ENCODE results near the gene ADAMTS12.
"Not testable (repeated sequence)": the region's sequence is repeated elsewhere in the genome, so short reads cannot be mapped to it uniquely, and the experiment has no call there.

The ADAMTS12 gene

GRCh38 chr5:33905381-33905780, 13.6 kb upstream of the ADAMTS12 start:
- DNase-seq = no peak

DNA sequence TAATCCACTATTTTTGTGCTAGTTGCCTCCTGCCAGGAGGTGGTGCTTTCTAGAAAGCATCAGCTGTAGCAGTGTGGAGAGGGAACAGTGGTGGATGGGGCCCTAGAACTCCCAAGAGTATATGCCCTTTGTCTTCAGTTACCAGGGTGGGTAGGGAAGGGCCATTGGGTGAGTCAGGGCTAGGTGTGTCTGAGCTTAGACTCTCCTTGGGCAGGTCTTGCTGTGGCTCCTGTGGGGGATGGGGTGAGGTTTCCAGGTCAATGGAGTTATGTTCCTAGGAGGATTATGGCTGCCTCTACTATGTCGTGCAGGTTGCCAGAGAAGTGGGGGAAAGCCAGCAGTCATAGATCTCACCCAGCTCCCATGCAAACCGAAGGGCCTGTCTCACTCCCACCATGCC, 11.3 kb upstream of the ADAMTS12 start:
- DNase-seq = no peak

DNA sequence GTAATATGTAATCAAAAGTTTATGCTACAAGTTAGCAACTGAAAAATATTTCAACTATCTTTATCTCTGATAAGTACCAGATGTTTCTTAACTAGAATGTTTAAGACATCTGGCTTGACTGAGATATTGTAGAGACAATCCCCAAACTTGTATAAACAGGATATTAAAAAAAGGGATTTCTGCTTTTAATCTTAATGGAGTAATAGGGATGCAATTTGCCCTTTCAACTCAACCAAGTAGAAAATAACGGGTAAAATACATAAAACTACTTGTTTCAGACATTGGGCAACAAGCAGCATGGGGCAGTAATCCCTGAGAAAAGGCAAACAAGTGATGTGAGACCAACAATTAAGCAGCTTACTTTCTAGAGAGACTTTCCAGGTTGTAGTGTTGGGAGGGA, 9.4 kb upstream of the ADAMTS12 start:
- no peak for DNase-seq

- no peak for DNase-seq
Measured at GRCh38 chr5:33894566-33894965, 2.8 kb upstream of the ADAMTS12 start.

DNA sequence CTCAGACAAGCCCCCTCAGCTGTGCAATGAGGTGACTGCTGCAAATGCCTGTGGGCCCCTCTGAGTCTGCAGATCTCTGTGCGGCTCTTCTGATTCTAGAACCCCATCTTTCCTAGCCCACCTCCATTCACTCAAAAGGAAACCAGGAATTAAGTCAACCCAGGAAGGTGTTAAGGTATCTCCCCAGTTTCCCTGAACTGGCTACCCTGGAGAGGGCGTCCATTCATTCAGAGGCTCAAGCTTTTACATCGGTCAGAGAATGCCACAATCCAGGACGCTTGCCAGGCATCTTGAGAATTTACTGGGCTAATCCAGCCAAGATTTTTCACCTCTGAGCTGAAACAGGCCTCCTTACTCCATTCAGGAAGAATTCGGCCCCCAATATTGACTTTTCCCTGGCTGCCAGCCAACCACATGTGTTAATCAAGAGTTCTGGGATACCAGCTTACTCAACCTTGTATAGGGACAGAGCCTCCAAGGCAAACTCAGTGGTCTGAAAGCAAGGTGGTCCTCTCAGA, 889 bp upstream of the ADAMTS12 start:
- no peak for DNase-seq

DNA sequence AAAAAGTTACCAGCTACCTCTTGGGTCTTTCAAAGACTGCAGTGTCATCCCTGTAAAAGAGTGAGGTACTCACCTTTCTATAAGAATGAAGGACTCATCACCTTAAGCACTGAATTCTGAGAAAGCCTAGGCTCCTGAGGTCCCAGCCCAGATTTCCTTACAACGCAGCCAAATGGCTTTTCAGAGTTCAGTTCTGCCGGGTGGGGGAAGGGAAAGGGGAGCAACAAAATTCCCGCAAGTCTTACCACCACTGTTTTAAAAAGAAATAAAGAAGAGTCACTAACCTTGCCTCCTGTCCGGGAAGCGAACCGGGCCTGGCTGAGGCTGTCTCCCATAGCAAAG, 373 bp downstream of the ADAMTS12 start:
- DNase-seq = no peak

- DNase-seq = no peak
Measured at GRCh38 chr5:33890131-33891032, 1.4 kb downstream of the ADAMTS12 start.

DNA sequence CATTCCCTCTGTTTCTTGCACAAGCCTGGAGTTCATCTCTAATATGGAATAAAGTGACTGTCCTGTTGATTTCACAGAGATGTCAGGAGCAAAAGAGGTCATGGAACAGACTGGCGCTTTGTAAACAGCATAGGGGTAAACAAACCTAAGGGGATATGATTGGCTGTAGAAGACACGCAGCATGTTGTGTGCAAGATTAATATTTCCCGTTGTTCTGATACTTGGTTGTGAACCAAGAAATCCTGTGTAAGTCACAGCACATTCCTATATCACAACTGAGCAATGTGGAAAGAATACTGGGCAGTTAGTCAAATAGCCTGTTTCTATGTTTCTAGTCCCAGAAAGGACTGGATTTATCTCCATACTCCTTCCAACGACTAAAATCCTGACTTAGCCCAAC, 3.2 kb downstream of the ADAMTS12 start:
- DNase-seq = no peak

- no peak for DNase-seq
Measured at GRCh38 chr5:33887268-33887667, 4.5 kb downstream of the ADAMTS12 start.

- no peak for DNase-seq
Measured at GRCh38 chr5:33886283-33886682, 5.5 kb downstream of the ADAMTS12 start.

DNA sequence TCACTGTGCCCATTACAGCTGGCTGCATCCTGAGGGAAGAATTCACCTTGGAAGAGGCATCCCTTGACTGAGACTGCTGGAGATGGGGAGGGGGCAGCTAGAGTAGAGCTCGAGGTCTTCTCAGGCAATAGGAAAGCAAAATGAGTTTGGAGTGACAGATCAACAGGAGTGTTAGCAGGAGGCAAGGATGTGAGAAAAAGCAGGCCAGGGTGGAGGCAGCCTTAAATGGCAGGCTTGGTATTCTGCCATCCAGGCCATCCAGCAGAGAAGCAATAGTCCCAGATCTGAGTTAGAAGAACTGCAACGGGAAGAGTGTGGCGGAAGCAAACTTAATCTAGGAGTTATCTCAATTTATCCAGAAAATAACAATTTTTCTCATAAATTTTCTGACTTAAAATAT, 6.1 kb downstream of the ADAMTS12 start:
- no peak for DNase-seq

GRCh38 chr5:33883482-33883881, 8.3 kb downstream of the ADAMTS12 start:
- no peak for DNase-seq

GRCh38 chr5:33880319-33880718, 11.5 kb downstream of the ADAMTS12 start:
- DNase-seq = no peak

- DNase-seq = no peak
Measured at GRCh38 chr5:33877449-33877848, 14.3 kb downstream of the ADAMTS12 start.

DNA sequence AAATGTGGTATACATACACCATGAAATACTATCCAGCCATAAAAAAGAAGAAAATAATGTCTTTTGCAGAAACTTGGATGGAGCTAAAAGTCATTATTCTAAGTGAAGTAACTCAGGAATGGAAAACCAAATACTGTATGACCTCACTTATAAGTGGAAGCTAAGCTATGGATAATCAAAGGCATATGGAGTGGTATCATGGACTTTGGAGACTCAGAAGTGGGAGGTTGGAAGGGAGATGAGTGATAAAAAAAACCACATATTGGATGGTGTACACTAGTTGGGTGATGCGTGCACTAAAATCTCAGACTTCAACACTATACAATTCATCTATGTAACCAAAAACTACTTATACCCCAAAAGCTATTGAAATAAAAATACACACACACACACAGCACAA, 24.5 kb downstream of the ADAMTS12 start:
- DNase-seq = no peak

- DNase-seq = not testable (repeated sequence)
Measured at GRCh38 chr5:33859177-33859576, 32.6 kb downstream of the ADAMTS12 start.

GRCh38 chr5:33857037-33857436, 34.8 kb downstream of the ADAMTS12 start:
- DNase-seq = no peak

- DNase-seq = no peak
Measured at GRCh38 chr5:33855396-33855795, 36.4 kb downstream of the ADAMTS12 start.

DNA sequence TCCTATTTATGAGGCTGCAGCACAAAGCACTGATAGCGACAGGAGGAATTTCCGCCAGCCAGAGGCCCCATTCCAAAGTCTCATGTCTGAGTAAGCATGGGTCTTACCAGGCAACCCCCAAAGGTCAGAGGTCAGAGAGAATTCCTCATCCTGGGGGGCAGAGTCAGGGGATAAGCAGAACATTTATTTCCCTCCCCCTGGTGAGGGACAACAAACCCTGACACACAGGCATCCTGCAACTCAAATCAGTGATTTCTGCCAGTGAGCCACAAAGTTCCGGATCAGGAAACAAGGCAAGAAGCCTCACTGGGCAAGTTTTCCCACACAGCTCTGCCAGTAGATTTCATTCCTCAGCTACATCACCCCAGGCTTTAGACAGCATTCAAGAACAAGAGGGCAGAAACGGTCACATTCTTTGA, 37.0 kb downstream of the ADAMTS12 start:
- no peak for DNase-seq

DNA sequence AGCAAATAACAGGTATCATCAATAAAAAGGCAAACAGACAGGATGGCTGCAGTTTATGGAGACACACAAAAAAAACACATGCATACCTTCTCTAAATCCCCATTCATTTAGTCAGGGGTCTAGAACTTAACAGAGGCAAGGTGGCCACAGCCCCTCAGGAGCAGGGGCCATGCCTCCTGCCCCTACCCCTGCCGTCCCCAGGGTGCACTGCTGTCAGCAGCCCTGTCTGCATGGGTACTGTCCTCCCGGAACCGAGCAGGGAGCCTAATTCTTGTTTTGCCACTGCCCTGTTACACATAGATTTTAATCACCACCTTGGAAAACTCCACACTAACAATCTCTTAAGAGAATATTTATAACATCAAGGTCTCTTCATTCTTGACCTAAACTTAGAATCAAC, 39.0 kb downstream of the ADAMTS12 start:
- DNase-seq = no peak

DNA sequence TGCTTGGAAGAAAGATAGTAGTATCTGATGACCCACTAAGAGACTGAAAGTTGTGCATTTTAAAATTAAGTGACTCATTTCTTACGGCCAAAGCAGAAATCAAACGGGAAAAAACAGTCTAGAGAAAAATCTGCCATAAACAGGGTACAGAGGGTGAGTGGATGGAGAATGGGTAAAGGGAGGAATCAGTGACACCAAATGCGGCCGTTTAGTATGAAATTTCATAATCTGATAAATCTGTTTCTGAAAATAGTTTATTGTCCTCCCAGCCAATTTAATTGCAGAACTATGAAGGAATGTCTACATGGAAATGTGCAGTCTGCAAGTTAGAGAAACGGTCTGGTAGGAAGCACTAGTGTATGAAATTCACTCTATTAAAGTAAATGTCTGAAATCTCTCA, 39.5 kb downstream of the ADAMTS12 start:
- DNase-seq = no peak

DNA sequence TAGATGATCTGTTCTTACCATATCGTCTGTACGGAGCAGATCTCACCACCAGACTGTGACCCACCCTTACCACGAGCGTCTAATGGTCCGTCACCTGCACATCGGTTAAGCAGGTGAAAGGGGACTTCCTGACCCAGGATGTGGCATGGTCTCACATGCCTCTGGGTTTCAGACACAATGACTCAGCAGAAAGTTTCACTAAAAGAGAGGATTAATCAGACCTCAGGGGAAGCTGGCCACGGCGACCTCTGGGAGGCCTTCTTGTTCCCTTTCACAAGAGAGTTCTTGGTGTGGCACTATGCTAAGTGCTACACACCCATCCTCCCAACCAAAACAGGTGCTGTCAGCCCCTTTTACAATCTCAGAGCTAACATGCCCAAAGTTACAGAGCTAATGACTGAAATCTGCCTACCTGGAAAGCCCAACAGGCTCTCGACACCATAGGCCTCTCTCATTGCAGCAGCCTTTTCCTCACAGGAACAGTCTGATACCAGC, 41.6 kb downstream of the ADAMTS12 start:
- no peak for DNase-seq

DNA sequence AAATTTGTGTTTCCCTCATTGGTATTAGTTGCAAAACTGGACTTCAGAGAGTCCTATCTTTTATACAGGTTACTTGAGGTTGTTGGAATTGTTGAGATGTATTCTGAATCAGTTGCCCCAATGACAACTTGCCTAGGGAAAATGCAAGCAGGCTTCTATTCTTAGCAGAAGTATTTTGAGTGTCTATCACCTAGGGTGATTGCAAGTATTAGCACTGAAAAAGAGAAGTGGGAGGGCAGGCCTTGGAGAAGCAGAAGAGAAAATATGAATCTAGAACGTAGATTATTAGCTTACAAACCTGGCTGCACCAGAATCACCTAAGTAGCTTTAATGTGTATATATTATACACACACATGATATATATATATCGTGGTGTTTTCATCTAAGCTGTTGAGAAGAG, 43.2 kb downstream of the ADAMTS12 start:
- DNase-seq = no peak

- DNase-seq = no peak
Measured at GRCh38 chr5:33846851-33847250, 44.9 kb downstream of the ADAMTS12 start.

DNA sequence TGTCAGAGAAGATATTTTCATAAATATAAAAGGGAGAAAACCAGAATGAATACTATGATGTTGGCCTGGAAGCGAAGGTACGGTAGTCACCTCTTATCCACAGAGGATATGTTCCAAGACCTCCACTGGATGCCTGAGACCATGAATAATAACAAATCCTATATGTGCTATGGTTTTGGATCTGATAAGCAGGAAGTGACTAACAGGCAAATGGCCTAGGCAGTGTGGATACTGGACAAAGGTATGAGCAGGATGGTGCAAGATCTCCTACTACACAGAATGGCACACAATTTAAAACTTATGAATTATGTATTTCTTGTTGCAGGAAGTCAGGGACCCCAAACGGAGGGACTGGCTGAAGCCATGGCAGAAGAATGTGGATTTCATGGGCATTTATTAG, 48.2 kb downstream of the ADAMTS12 start:
- DNase-seq = no peak
